Measurements from ENCODE around the gene NR1I2.

The NR1I2 gene

GRCh38 chr3:119819806-119820205 is 37.9 kb downstream of the NR1I2 start:
- DNase-seq = no peak

GRCh38 chr3:119825820-119826219 is 43.9 kb downstream of the NR1I2 start:
- DNase-seq = no peak

- DNase-seq = no peak
These were observed 45.1 kb downstream of the NR1I2 start for GRCh38 chr3:119826711-119827608.

GRCh38 chr3:119829420-119829819 is 47.5 kb downstream of the NR1I2 start:
- no peak for DNase-seq

- DNase-seq = no peak
These were observed 49.1 kb downstream of the NR1I2 start for GRCh38 chr3:119831022-119831421.

GRCh38 chr3:119831941-119832371 is 50.1 kb downstream of the NR1I2 start:
- DNase-seq = no peak

- no peak for DNase-seq
These were observed 53.0 kb downstream of the NR1I2 start for GRCh38 chr3:119834754-119835370.

- DNase-seq = no peak
These were observed 53.7 kb downstream of the NR1I2 start for GRCh38 chr3:119835556-119835955.

- DNase-seq = no peak
These were observed 60.0 kb downstream of the NR1I2 start for GRCh38 chr3:119841808-119842471.

GRCh38 chr3:119849126-119849525 is 67.2 kb downstream of the NR1I2 start:
- no peak for DNase-seq

GRCh38 chr3:119856695-119857094 is 74.8 kb downstream of the NR1I2 start:
- DNase-seq = no peak

GRCh38 chr3:119858957-119859356 is 77.1 kb downstream of the NR1I2 start:
- no peak for DNase-seq

GRCh38 chr3:119859728-119860127 is 77.8 kb downstream of the NR1I2 start:
- DNase-seq = no peak

GRCh38 chr3:119861681-119862080 is 79.8 kb downstream of the NR1I2 start:
- DNase-seq = no peak

GRCh38 chr3:119862616-119863015 is 80.7 kb downstream of the NR1I2 start:
- DNase-seq = no peak

GRCh38 chr3:119864476-119864875 is 82.6 kb downstream of the NR1I2 start:
- DNase-seq = no peak

Measured in hypothalamus (tissue), 51 donors.